Right lung (tissue), 5 donors: ENCODE results near the gene AASS. TPM values are rescaled to one million over a fixed set of nuclear protein-coding genes. Genes with fewer than 3 reads are reported as not detected.
A peak's percentile ranks its signal among the peaks of the same experiment; 100 is the strongest.

Source experiments
- DNase-seq, 2 donors: peaks; one replicate each; pipeline ENCODE4 v3.0.0-alpha.2; 2013
- polyA plus RNA-seq, 5 donors: library from polyadenylated mRNA; unstranded; fragments of 120-200 nt; gene quantifications; one replicate each; pipeline versions ENCODE4 v1.2.1 to v1.2.3, GENCODE V29; 2013; ENCODE audit warnings: inconsistent platforms in 1 of 5, low replicate concordance in 1 of 5; ENCODE audit not compliant: insufficient read length in 5 of 5, insufficient read depth in 1 of 5

The AASS gene
- polyA plus RNA-seq, 5 donors: 33.6 to 79.9 (median 61.7) TPM

GRCh38 chr7:122132341-122132740 lies 11.7 kb downstream of the AASS start:
- no peak for DNase-seq

- DNase-seq: no peak
These were observed 20.3 kb downstream of the AASS start for GRCh38 chr7:122123746-122124145.

GRCh38 chr7:122118757-122119156 lies 25.3 kb downstream of the AASS start:
- DNase-seq: no peak

GRCh38 chr7:122103064-122103463 lies 41.0 kb downstream of the AASS start:
- DNase-seq: no peak

GRCh38 chr7:122100021-122100420 lies 44.0 kb downstream of the AASS start:
- DNase-seq: no peak

GRCh38 chr7:122095642-122096041 lies 48.4 kb downstream of the AASS start:
- DNase-seq: no peak

- no peak for DNase-seq
These were observed 49.5 kb downstream of the AASS start for GRCh38 chr7:122094549-122094948.

GRCh38 chr7:122092964-122093797 lies 50.9 kb downstream of the AASS start:
- peak; percentile 19 to 40 for DNase-seq

DNA sequence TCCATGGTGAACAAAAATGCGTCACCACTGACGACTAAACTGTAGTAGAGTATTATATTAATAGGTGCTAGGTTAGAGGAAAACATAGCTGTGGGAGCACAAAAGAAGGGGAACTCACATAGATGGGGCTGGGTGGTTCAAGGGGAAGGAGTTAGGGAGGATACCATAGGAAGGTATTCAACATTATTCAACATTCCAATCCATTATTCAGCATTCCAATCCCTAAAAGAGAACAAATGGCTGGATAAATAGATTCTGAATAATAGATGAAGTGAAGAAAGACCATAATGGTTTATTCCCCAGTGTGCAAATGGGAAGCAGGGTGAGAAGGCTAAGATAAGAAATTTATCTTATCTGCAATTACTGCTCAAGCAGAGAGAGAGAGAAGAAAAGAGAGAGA lies 61.4 kb downstream of the AASS start:
- no peak for DNase-seq

DNA sequence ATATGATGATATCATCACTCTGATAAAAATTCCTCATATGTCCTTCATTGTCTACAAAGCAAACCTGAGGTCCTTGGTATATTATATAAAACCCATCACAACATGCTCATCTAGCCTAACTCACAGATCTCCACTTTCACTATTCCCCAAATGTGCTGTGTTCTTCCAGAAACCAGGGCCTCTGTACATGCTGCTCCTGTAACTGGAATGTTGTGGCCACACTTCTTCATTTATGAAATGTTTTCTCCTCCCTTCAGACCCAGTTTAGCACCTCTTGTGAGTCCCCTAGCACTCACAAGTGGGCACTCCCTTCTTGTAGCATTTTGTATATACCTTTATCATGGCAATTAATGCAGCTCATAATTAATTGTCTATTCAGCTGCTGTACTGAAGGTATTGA lies 61.9 kb downstream of the AASS start:
- DNase-seq: no peak

- DNase-seq: no peak
These were observed 70.4 kb downstream of the AASS start for GRCh38 chr7:122073635-122074034.

DNA sequence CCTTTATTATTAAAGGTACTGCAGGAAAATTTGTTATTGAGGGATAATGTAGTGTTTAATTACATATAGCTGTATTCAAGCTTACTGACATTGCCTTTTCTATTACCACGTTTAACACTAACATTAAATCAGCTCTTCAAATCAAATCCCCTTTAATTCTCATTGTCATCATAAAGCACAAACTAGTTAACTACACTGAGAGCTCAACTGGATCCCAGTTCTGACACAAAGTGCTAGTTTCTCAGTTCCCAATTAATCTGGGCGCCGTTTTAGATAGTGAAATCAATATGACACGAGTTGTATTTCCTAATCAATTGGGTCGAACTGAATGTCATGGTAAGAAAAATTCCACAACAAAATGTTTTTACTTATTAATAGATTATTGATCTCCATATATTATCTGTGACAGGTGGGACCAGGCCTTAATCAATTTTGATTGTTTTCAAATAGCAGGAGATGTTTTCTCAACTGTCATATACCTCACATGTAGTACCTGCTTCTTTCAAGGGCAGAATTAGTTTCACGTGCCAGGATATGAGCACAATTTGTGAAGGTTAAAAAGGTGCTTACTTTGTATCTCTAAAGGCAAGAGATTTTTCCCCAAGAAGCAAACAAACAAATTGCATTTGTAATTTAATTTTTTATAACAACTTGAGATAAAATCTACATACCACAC lies 71.0 kb downstream of the AASS start:
- no peak for DNase-seq

- DNase-seq: no peak
These were observed 71.8 kb downstream of the AASS start for GRCh38 chr7:122072272-122072671.

DNA sequence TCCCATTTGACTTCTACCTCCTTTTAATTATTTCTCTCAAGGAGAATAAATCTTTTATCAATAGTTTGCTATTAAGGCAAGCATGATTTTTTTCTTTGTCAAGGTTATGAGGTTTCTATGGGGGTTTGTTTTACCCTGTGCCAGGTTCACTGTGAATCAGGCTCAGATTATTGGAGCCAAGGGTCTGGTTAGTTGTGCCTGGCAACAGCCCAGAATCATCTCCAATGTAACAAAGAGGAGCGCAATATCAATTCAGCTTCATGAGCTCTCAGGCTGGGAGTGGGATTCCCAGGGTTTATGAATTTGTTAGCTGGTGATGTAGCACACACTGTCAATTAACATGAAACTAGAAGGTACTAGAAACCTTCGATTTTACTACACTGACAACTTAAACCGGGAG lies 73.2 kb downstream of the AASS start:
- no peak for DNase-seq

DNA sequence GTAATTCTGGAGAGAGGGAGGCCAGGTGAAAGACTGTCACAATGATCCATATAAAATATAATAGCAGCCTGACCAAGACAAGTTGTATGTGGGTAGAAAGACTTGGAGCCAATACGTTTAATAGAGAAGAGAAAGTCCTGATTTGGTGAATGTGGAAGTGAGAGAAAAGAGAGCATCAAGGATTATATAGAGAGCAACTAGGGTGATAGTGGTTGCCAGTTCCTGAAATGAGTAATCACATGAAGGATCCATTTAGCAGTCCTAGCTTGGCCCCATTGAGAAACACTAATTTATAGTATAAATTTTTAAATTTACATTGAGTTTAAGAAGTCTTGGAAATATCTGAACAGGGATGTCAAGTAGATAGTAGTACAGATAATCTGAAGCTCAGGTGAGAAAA lies 74.0 kb downstream of the AASS start:
- no peak for DNase-seq

DNA sequence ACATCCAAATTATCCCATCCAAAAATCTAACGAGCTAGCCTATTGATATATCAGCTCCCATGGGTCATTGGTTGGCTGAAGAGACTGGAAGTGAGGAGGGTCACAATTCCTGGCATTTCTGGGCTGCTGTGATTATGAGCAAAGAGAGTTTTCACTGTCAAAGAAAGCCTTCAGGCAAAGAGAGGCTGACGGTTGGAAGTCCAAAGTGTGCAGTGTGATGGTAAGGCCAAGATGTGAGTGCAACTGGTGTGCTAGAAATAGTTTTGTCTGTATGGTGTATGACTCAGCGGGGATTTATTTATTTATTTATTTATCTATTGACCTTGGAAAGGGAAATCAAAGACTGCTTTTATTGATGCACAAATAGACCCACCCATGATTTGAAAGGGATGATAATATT lies 75.0 kb downstream of the AASS start:
- DNase-seq: no peak

GRCh38 chr7:122068046-122068445 lies 76.0 kb downstream of the AASS start:
- no peak for DNase-seq

DNA sequence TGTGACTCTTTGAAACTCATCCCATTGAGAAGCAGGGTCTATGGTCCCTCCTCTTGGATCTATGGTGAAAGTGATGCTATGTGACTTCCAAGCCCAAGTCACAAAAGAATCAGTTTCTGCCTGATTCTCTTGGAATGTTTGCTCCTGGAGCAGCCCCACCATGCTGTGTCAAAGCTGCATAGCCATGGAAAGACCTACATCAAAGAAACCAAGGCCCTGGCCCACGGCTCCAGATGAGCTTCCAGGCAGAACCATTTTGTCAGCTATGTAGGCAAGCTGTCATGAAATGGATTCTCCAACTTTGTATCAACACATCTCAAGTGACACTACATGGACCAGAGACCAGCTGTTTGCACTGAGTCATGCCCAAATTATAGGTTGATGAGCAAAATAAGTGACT lies 77.0 kb downstream of the AASS start:
- DNase-seq: no peak

DNA sequence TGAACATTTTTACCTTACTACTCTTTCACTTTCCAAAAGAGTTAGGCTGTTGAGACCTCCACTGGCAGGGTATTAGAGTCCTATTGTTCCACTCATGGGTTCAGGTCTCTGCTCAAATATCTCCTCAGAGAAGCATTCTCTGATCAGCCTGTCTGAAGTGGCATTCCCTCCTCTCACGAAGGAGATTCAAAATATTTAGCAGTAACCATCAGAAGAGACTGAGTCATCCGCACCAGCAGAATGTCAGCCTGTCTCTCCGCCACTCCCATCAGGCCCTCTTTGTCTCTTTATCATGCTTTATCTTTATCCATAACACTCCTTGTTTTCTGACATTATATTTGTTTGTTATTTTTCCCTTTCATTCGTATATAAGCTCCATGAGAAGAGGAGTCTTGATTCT lies 79.1 kb downstream of the AASS start:
- DNase-seq: no peak

- no peak for DNase-seq
These were observed 80.9 kb downstream of the AASS start for GRCh38 chr7:122063146-122063545.

- DNase-seq: no peak
These were observed 84.5 kb downstream of the AASS start for GRCh38 chr7:122059542-122059941.

GRCh38 chr7:122056977-122057376 lies 87.1 kb downstream of the AASS start:
- DNase-seq: no peak

- DNase-seq: no peak
These were observed 89.0 kb downstream of the AASS start for GRCh38 chr7:122055073-122055472.

GRCh38 chr7:122054393-122054792 lies 89.7 kb downstream of the AASS start:
- no peak for DNase-seq
